AG09309 (cell line): ENCODE results near the gene APCS.

Experiments used
- DNase-seq: peaks from one replicate; pipeline ENCODE4 v3.0.0-alpha.2; 2010; ENCODE audit warnings: low read depth
- H3K4me3 ChIP-seq: 2 replicates; pipeline ENCODE4 v1.5.1; 2011; ENCODE audit warnings: mild to moderate bottlenecking, low read depth, low read length, moderate library complexity; ENCODE audit not compliant: control insufficient read depth
- TF ChIP-seq, protein P1 (sequence below): IDR thresholded peaks from 2 replicates; pipeline ENCODE4 v1.5.1; 2011; ENCODE audit warnings: mild to moderate bottlenecking, low read depth, low read length, inconsistent platforms; ENCODE audit not compliant: insufficient read depth, control insufficient read depth; ENCODE audit errors: missing control alignments

Gene APCS

GRCh38 chr1:159562680-159563079 lies 24.9 kb upstream of the APCS start:
- no peak for DNase-seq
- TF ChIP-seq, protein P1, sequence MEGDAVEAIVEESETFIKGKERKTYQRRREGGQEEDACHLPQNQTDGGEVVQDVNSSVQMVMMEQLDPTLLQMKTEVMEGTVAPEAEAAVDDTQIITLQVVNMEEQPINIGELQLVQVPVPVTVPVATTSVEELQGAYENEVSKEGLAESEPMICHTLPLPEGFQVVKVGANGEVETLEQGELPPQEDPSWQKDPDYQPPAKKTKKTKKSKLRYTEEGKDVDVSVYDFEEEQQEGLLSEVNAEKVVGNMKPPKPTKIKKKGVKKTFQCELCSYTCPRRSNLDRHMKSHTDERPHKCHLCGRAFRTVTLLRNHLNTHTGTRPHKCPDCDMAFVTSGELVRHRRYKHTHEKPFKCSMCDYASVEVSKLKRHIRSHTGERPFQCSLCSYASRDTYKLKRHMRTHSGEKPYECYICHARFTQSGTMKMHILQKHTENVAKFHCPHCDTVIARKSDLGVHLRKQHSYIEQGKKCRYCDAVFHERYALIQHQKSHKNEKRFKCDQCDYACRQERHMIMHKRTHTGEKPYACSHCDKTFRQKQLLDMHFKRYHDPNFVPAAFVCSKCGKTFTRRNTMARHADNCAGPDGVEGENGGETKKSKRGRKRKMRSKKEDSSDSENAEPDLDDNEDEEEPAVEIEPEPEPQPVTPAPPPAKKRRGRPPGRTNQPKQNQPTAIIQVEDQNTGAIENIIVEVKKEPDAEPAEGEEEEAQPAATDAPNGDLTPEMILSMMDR, result no peak
- no peak overlapping the region for H3K4me3 ChIP-seq

- DNase-seq, result no peak
- no peak overlapping the region for H3K4me3 ChIP-seq
- TF ChIP-seq, protein P1, result no peak
Measured at GRCh38 chr1:159577446-159577845, 10.2 kb upstream of the APCS start.

- DNase-seq, result no peak
- TF ChIP-seq, protein P1, result no peak
- no peak overlapping the region for H3K4me3 ChIP-seq
Measured at GRCh38 chr1:159580340-159580739, 7.3 kb upstream of the APCS start.

DNA sequence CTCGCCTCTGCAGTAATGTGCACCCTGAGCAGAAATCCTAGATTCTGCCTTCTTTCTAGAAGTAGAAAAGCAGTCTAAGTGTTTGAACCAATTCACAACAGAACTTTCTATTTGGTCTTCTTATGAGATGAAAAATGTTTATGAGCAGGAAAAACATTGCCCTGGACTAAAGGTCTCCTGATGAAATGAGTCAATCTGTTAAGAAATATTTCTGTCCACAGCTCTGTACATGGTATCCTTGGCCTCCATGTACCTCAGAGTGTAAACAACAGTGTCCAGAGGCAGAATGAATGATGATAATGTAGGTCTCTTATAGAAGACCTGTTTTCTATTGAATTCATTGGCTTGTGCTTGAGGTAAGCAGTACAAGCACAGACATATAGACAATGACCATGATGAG lies 6.2 kb upstream of the APCS start:
- no peak for DNase-seq
- TF ChIP-seq, protein P1, result no peak
- H3K4me3 ChIP-seq, result no peak overlapping the region

- TF ChIP-seq, protein P1, result no peak
- no peak for DNase-seq
- no peak overlapping the region for H3K4me3 ChIP-seq
Measured at GRCh38 chr1:159584536-159584935, 3.1 kb upstream of the APCS start.

DNA sequence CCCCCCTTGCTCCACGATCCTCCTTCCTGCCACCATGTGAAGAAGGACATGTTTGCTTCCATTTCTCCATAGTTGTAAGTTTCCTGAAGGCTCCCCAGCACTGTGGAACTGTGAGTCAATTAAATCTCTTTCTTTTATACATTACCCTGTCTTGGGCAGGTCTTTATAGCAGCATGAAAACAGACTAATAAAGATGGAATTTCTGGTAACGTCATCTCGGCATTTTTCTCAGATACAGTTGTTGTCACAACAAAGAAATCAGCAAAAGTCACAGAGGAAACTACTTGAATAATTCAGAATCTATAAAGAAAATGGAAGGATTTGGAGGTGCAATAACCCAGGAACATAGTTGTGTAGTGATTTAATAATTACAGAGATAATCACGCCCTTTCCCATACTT lies 4.4 kb downstream of the APCS start:
- no peak for DNase-seq
- no peak overlapping the region for H3K4me3 ChIP-seq

More for the DNA sequence above, 4.4 kb downstream of the APCS start:
- TF ChIP-seq, protein P1, result no peak
